BE2C (cell line): ENCODE measurements around the gene CAMSAP1.
A peak's percentile ranks its signal among the peaks of the same experiment; 100 is the strongest.

Experiments
- DNase-seq: peaks from one replicate; pipeline ENCODE4 v3.0.0-alpha.2; 2020
- H3K27me3 ChIP-seq: fragments of 250-450 bp; sonication (Bioruptor Pico); 2 replicates; pipeline ENCODE4 v1.5.1; 2020; ENCODE audit warnings: mild to moderate bottlenecking
- H3K36me3 ChIP-seq: fragments of 250-450 bp; sonication (Bioruptor Pico); 2 replicates; pipeline ENCODE4 v1.5.1; 2020; ENCODE audit warnings: mild to moderate bottlenecking
- H3K4me1 ChIP-seq: fragments of 250-450 bp; sonication (Bioruptor Pico); 2 replicates; pipeline ENCODE4 v1.5.1; 2020
- H3K4me3 ChIP-seq: 2 replicates; pipeline ENCODE4 v1.5.1; 2011; ENCODE audit warnings: low read depth, low read length
- H3K9me3 ChIP-seq: fragments of 250-450 bp; sonication (Bioruptor Pico); 2 replicates; pipeline ENCODE4 v1.5.1; 2020
- TF ChIP-seq, protein P1 (sequence below): IDR thresholded peaks from 2 replicates; pipeline ENCODE4 v1.5.1; 2012; ENCODE audit warnings: mild to moderate bottlenecking, low read depth, low read length

The CAMSAP1 gene

GRCh38 chr9:135889564-135890189 lies 17.7 kb downstream of the CAMSAP1 start:
- H3K4me1 ChIP-seq: peaks cover 47% of the 10 kb centered on the region

GRCh38 chr9:135888766-135889394 lies 18.5 kb downstream of the CAMSAP1 start:
- TF ChIP-seq, protein P1, sequence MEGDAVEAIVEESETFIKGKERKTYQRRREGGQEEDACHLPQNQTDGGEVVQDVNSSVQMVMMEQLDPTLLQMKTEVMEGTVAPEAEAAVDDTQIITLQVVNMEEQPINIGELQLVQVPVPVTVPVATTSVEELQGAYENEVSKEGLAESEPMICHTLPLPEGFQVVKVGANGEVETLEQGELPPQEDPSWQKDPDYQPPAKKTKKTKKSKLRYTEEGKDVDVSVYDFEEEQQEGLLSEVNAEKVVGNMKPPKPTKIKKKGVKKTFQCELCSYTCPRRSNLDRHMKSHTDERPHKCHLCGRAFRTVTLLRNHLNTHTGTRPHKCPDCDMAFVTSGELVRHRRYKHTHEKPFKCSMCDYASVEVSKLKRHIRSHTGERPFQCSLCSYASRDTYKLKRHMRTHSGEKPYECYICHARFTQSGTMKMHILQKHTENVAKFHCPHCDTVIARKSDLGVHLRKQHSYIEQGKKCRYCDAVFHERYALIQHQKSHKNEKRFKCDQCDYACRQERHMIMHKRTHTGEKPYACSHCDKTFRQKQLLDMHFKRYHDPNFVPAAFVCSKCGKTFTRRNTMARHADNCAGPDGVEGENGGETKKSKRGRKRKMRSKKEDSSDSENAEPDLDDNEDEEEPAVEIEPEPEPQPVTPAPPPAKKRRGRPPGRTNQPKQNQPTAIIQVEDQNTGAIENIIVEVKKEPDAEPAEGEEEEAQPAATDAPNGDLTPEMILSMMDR: no peak
- H3K4me3 ChIP-seq: no peak overlapping the region
- H3K4me1 ChIP-seq: peaks cover 48% of the 10 kb centered on the region
- no peak for DNase-seq
- no peaks in the 10 kb centered on the region for H3K36me3 ChIP-seq
- no peaks in the 10 kb centered on the region for H3K27me3 ChIP-seq
- no peaks in the 10 kb centered on the region for H3K9me3 ChIP-seq

More at GRCh38 chr9:135889564-135890189, 17.7 kb downstream of the CAMSAP1 start:
- no peak for DNase-seq
- Histone ChIP-seq H3K36me3 (no peaks in the 10 kb centered on the region), H3K4me3 (no peak overlapping the region), H3K27me3 (no peaks in the 10 kb centered on the region), H3K9me3 (peaks cover 2% of the 10 kb centered on the region; the same call in 1 of the 2 replicates)
- TF ChIP-seq, protein P1: no peak

GRCh38 chr9:135888126-135888765 lies 19.1 kb downstream of the CAMSAP1 start:
- no peak for DNase-seq
- Histone ChIP-seq H3K4me3 (no peak overlapping the region), H3K36me3 (no peaks in the 10 kb centered on the region)

GRCh38 chr9:135887585-135888050 lies 19.7 kb downstream of the CAMSAP1 start:
- TF ChIP-seq, protein P1: no peak
- H3K4me3 ChIP-seq: no peak overlapping the region
- H3K27me3 ChIP-seq: no peaks in the 10 kb centered on the region

More at GRCh38 chr9:135888126-135888765, 19.1 kb downstream of the CAMSAP1 start:
- TF ChIP-seq, protein P1: no peak
- H3K9me3 ChIP-seq: no peaks in the 10 kb centered on the region
- H3K27me3 ChIP-seq: no peaks in the 10 kb centered on the region
- peaks cover 52% of the 10 kb centered on the region for H3K4me1 ChIP-seq

DNA sequence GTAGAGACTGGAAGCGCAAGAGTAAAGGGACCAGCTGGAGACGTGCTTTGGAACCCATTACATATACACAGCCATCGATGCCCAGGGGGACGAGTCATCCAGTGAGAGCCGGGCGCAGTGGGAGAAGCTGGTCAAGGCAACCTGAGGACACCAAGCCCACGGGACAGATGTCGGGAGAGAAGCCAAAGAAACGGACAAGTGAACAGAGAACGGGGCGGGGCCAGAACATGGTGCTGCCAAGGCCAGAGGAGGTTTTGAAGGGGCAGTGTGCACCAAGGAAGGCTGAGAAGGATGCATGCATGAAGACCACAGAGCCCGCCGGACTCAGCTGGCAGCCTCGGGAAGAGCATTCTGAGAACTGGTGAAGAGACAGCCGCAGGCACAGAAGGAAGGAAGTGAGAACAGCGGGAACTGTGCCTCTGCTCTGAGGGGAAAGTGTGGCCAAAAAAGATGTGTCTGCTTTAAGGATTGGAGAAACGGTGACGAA lies 20.3 kb downstream of the CAMSAP1 start:
- Histone ChIP-seq H3K4me3 (no peak overlapping the region), H3K27me3 (no peaks in the 10 kb centered on the region), H3K9me3 (no peaks in the 10 kb centered on the region), H3K4me1 (peaks cover 52% of the 10 kb centered on the region), H3K36me3 (no peaks in the 10 kb centered on the region)
- DNase-seq: peak; percentile 53
- TF ChIP-seq, protein P1: no peak

More at GRCh38 chr9:135887585-135888050, 19.7 kb downstream of the CAMSAP1 start:
- no peak for DNase-seq
- H3K36me3 ChIP-seq: no peaks in the 10 kb centered on the region
- H3K9me3 ChIP-seq: no peaks in the 10 kb centered on the region
- peaks cover 52% of the 10 kb centered on the region for H3K4me1 ChIP-seq
